HG03139 (cell line): ENCODE results near the gene UNCX.
"Not testable (repeated sequence)": the region's sequence is repeated elsewhere in the genome, so short reads cannot be mapped to it uniquely, and the experiment has no call there.

Experiments used
- ATAC-seq: cut with Tn5 transposase; IDR thresholded peaks from one replicate; pipeline ENCODE4 v1.9.1; 2021; ENCODE audit not compliant: unreplicated experiment

UNCX gene

GRCh38 chr7:1274121-1274875, 41.6 kb downstream of the UNCX start:
- ATAC-seq = no peak

GRCh38 chr7:1274876-1275375, 42.3 kb downstream of the UNCX start:
- ATAC-seq = no peak

- no peak for ATAC-seq
Measured at GRCh38 chr7:1275451-1276381, 43.0 kb downstream of the UNCX start.

- no peak for ATAC-seq
Measured at GRCh38 chr7:1276626-1277175, 44.0 kb downstream of the UNCX start.

GRCh38 chr7:1278543-1278942, 45.9 kb downstream of the UNCX start:
- ATAC-seq = no peak

- no peak for ATAC-seq
Measured at GRCh38 chr7:1279041-1279440, 46.4 kb downstream of the UNCX start.

- not testable (repeated sequence) for ATAC-seq
Measured at GRCh38 chr7:1279895-1280294, 47.2 kb downstream of the UNCX start.

- ATAC-seq = no peak
Measured at GRCh38 chr7:1281068-1281467, 48.4 kb downstream of the UNCX start.

GRCh38 chr7:1282679-1283078, 50.0 kb downstream of the UNCX start:
- ATAC-seq = no peak

GRCh38 chr7:1283337-1283736, 50.7 kb downstream of the UNCX start:
- ATAC-seq = no peak

- ATAC-seq = no peak
Measured at GRCh38 chr7:1283941-1284742, 51.5 kb downstream of the UNCX start.

GRCh38 chr7:1284743-1285458, 52.2 kb downstream of the UNCX start:
- ATAC-seq = no peak

- ATAC-seq = no peak
Measured at GRCh38 chr7:1285556-1286301, 53.1 kb downstream of the UNCX start.
